Cardiac septum (tissue), 1 donor: ENCODE data around the gene USP47. TPM values are rescaled to one million over a fixed set of nuclear protein-coding genes. Genes with fewer than 3 reads are reported as not detected.

Source experiments
- DNase-seq: peaks from one replicate; pipeline ENCODE4 v3.0.0-alpha.2; 2020; ENCODE audit warnings: low spot score
- intact Hi-C: fragments of 100-400 bp; cut with DNase I; formaldehyde crosslinking; loops from one replicate; pipeline ENCODE4 v1.14.0; 2022
- total RNA-seq: library from RNA; stranded (reverse); fragmentation: NEBNext Ultra II Directional; extraction: Animal tissue kit (Norgen Biotek cat#: 25700); gene quantifications from one replicate; pipeline ENCODE4 v1.2.1, GENCODE V29; 2021
- donor health status: DM: no; HTN: no; CAD: no.

USP47 gene
- total RNA-seq, 1 donor from 2014 or later, result 61.6 TPM

DNA sequence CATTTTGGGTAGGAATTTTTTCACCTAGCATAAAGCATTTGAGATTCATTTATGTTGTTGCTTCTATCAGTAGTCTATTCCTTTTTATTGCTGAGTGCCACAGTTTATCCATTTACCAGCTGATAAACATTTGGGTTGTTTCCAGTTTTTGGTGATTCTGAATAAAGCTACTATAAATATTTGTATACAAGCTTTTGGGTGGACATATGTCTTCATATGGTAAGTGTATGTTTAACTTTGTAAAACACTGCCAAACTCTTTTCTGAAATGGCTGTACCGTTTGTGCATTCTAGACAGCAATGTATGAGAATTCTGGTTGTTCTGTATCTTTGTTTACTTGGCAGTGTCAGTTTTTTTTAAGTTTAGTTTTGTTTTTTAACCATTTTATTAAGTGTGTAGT lies 16.9 kb downstream of the USP47 start:
- intact Hi-C loops, result no loop called here

GRCh38 chr11:11860103-11860979 lies 18.6 kb downstream of the USP47 start:
- no peak for DNase-seq
- intact Hi-C loops, result no loop called here

More for the DNA sequence above, 16.9 kb downstream of the USP47 start:
- no peak for DNase-seq

GRCh38 chr11:11862999-11863398 lies 21.2 kb downstream of the USP47 start:
- no peak for DNase-seq

DNA sequence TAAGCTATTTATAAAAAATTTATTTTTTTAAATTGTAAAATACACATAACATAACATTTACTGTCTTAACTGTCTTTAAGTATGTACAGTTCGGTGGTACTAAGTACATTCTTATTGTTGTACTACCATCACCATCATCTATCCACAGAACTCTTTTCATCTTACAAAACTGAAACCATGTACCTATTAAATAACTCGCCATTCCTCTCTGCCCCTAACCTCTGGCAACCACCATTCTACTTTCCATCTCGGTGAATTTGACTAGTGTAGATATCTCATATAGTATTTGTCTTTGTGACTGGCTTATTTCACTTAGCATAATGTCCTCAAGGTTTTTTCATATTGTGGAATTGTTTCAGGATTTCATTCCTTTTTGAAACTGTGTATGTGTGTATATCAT lies 22.6 kb downstream of the USP47 start:
- intact Hi-C loops, result no loop called here
- no peak for DNase-seq

More at GRCh38 chr11:11862999-11863398, 21.2 kb downstream of the USP47 start:
- intact Hi-C loops, result no loop called here

GRCh38 chr11:11864803-11865202 lies 23.0 kb downstream of the USP47 start:
- no peak for DNase-seq
- intact Hi-C loops, result no loop called here

- intact Hi-C loops, result no loop called here
Measured at GRCh38 chr11:11865449-11865848, 23.7 kb downstream of the USP47 start.

GRCh38 chr11:11866203-11866602 lies 24.4 kb downstream of the USP47 start:
- intact Hi-C loops, result no loop called here
- DNase-seq, result no peak

More at GRCh38 chr11:11865449-11865848, 23.7 kb downstream of the USP47 start:
- DNase-seq, result no peak

DNA sequence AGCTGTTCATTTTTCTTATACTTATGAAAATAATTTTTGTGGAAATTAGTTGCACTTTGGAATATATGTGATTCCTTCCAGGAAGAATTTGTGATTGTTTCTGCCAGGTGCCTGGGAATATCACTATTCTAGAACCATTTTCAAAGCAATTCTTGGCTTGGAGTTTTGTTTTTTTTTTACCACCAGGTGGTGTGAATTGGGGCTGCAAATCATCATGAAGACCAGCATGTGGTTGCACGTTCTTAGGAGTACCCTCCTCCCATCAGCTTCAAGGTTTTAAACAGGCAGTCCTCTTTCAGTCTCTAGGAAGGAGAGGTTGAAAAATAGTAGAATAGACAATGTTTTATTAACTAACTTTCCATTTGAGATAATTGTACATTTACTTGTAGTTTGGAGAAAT lies 25.9 kb downstream of the USP47 start:
- no peak for DNase-seq

DNA sequence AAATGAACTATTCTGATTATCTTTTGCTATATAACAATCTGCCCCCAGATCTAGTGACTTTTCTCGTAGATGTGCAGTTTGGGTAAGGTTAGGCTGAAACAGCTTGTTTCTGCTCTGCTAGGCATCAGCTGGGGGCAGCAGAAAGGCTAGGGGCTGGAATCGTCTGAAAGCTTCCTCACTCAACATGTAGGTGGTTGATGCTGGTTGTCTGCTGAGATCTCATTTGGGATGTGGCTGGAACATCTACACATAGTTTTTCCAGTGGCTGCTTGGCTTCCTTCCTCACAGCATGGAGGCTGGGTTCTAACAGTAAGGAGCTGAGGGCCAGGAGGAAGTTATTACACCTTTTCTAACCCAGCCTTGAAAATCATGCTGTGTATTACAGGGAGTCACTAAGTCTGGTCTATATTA lies 30.2 kb downstream of the USP47 start:
- intact Hi-C loops, result no loop called here

More for the DNA sequence above, 25.9 kb downstream of the USP47 start:
- intact Hi-C loops, result no loop called here

DNA sequence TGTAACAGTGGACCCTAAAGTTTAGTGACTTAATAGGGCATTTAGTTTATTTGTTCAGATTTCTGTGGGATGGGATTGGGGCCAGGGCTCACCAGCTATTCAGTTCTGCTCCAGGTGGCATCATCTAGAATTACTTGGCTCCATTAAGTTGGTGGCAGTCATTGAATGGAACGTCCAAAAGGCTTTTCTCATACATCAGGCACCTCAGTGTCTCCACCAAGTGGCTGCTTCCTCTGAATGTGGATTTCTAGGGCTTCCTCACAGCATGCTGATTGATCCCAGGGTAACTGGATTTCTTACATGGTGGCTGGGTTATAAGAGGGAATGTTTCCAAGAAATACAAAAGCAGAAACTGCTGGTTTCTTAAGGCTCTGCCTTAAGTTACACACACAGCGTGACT lies 34.7 kb downstream of the USP47 start:
- intact Hi-C loops, result no loop called here
- DNase-seq, result no peak

More for the DNA sequence above, 30.2 kb downstream of the USP47 start:
- no peak for DNase-seq

DNA sequence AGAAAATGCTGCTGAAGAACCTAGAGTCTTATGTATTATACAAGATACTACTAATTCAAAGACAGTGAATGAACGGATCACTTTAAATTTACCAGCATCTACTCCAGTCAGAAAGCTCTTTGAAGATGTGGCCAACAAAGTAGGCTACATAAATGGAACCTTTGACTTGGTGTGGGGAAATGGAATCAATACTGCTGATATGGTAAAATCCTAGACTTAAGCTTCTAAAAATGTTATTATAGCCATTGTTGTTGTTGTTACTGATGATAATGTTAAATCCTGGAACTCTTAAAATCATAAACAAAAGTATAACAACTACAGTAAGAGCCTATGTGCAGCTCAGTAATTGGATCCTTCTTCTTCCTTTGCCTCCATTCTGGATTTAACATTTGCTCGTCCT lies 38.4 kb downstream of the USP47 start:
- intact Hi-C loops, result no loop called here

GRCh38 chr11:11882539-11882938 lies 40.8 kb downstream of the USP47 start:
- intact Hi-C loops, result no loop called here
- no peak for DNase-seq

More for the DNA sequence above, 38.4 kb downstream of the USP47 start:
- no peak for DNase-seq

GRCh38 chr11:11884351-11884750 lies 42.6 kb downstream of the USP47 start:
- intact Hi-C loops, result no loop called here
- no peak for DNase-seq

- no peak for DNase-seq
- intact Hi-C loops, result no loop called here
Measured at GRCh38 chr11:11884774-11885481, 43.2 kb downstream of the USP47 start.

GRCh38 chr11:11894486-11894885 lies 52.7 kb downstream of the USP47 start:
- intact Hi-C loops, result no loop called here
- no peak for DNase-seq

GRCh38 chr11:11895672-11896071 lies 53.9 kb downstream of the USP47 start:
- intact Hi-C loops, result no loop called here
- DNase-seq, result no peak

DNA sequence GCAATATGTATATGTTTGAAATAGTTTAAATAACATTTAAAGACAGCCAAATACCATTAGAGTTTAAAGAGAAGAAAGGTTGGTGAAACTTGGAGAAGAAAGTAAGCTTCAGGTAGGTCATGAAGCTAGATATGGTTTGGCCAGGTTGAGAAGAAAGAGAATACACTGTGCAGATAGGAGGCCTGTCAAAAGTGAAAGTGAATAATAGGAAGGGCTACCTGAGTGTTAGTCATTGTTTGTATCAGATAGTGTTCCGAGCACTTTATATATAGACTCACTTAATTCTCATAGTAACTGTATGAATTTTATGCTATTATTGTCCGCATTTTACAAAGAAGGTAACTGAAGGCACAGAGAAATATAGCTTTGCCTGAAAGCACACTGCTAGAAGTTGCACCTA lies 56.9 kb downstream of the USP47 start:
- DNase-seq, result no peak
- intact Hi-C loops, result no loop called here

DNA sequence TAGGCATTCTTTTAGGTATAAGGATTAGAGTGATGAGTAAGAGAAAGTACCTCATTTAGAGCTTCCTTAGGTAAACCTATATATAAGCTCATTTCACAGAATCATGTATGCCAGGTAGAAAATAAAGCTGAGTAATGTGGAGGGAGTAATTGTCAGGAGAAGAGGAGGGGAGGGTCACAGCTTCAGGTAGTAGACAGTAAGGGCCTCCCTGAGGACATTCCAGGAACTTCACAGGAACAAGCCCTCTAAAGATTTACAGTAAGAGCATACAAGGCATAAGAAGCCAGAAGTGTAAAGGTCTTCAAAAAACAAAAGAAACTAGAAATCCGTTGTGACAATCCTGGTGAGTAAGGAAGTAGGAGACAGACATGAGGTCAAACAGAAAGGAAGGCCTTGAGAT lies 57.6 kb downstream of the USP47 start:
- no peak for DNase-seq
- intact Hi-C loops, result no loop called here

GRCh38 chr11:11901929-11902328 lies 60.2 kb downstream of the USP47 start:
- no peak for DNase-seq
- intact Hi-C loops, result no loop called here

GRCh38 chr11:11909727-11910126 lies 68.0 kb downstream of the USP47 start:
- no peak for DNase-seq
- intact Hi-C loops, result no loop called here

GRCh38 chr11:11910541-11910940 lies 68.8 kb downstream of the USP47 start:
- intact Hi-C loops, result no loop called here

More at GRCh38 chr11:11910541-11910940, 68.8 kb downstream of the USP47 start:
- DNase-seq, result no peak
